SU-DHL-6 (cell line): ENCODE measurements around the gene METAP1.

Source experiments
- H2AFZ ChIP-seq: fragments of 200-600 bp; sonication (generic); 2 replicates; pipeline ENCODE4 v1.6.1; 2014; ENCODE audit warnings: low read depth, mild to moderate bottlenecking, moderate library complexity, mixed read lengths, antibody characterized with exemption, low read length; ENCODE audit not compliant: severe bottlenecking
- H3F3A ChIP-seq: fragments of 200-600 bp; shearing (Covaris generic); 2 replicates; pipeline ENCODE4 v1.6.0; 2016; ENCODE audit warnings: antibody characterized with exemption, mild to moderate bottlenecking; ENCODE audit not compliant: insufficient read depth
- H3K27ac ChIP-seq: fragments of 200-600 bp; sonication (generic); 2 replicates; pipeline ENCODE4 v1.5.1; 2016; ENCODE audit warnings: low read depth, mild to moderate bottlenecking, low read length, moderate library complexity, mixed read lengths
- H3K27me3 ChIP-seq: fragments of 200-600 bp; sonication (generic), shearing (Covaris generic); 2 replicates; pipeline ENCODE4 v1.6.0; 2014; ENCODE audit warnings: mild to moderate bottlenecking, low read length
- H3K36me3 ChIP-seq: fragments of 200-600 bp; sonication (generic); 2 replicates; pipeline ENCODE4 v1.6.1; 2014; ENCODE audit warnings: mild to moderate bottlenecking, low read length, mixed read lengths
- H3K4me2 ChIP-seq: fragments of 300-600, 200-600 bp; shearing (Covaris generic), sonication (generic); 2 replicates; pipeline ENCODE4 v1.6.0; 2014; ENCODE audit warnings: low read length, low read depth, mild to moderate bottlenecking; ENCODE audit not compliant: poor library complexity, severe bottlenecking
- H3K4me3 ChIP-seq: fragments of 200-600 bp; sonication (generic); 2 replicates; pipeline ENCODE4 v1.5.1; 2014; ENCODE audit warnings: antibody characterized with exemption, low read length, mild to moderate bottlenecking, mixed read lengths; ENCODE audit not compliant: insufficient read depth, poor library complexity, severe bottlenecking
- H3K79me2 ChIP-seq: fragments of 200-600 bp; sonication (generic); 2 replicates; pipeline ENCODE4 v1.6.1; 2014; ENCODE audit warnings: mild to moderate bottlenecking, low read length, moderate library complexity; ENCODE audit not compliant: insufficient read depth
- H3K9ac ChIP-seq: fragments of 200-600 bp; sonication (generic); 2 replicates; pipeline ENCODE4 v1.7.0; 2014; ENCODE audit warnings: mild to moderate bottlenecking, low read length
- H3K9me2 ChIP-seq: fragments of 200-600 bp; sonication (generic); replicated peaks from 2 replicates; pipeline ENCODE4 v1.6.1; 2014; ENCODE audit warnings: low read length; ENCODE audit not compliant: insufficient read depth
- H3K9me3 ChIP-seq: fragments of 200-600 bp; sonication (generic); 2 replicates; pipeline ENCODE4 v1.6.1; 2014; ENCODE audit warnings: low read length, mixed read lengths; ENCODE audit not compliant: insufficient read depth
- H4K20me1 ChIP-seq: fragments of 200-600 bp; sonication (generic); 2 replicates; pipeline ENCODE4 v1.6.1; 2014; ENCODE audit warnings: low read depth, mild to moderate bottlenecking, antibody characterized with exemption, low read length, moderate library complexity, mixed read lengths
- CTCF ChIP-seq: fragments of 200-600 bp; sonication (generic); IDR thresholded peaks from one replicate; pipeline ENCODE4 v1.5.1; 2017; ENCODE audit warnings: antibody characterized with exemption, mild to moderate bottlenecking, low read length, moderate library complexity; ENCODE audit not compliant: insufficient read depth, poor library complexity, severe bottlenecking
- EZH2phosphoT487 ChIP-seq: fragments of 200-600 bp; sonication (generic), shearing (Covaris generic); conservative IDR thresholded peaks from 2 replicates; pipeline ENCODE4 v1.6.1; 2018; ENCODE audit warnings: mild to moderate bottlenecking, antibody characterized with exemption, low read length, moderate library complexity, mixed read lengths

The METAP1 gene

GRCh38 chr4:99047710-99048109 lies 52.2 kb downstream of the METAP1 start:
- H3K9me3 ChIP-seq, result no peaks in the 10 kb centered on the region
- TF ChIP-seq EZH2phosphoT487 (no peak), CTCF (no peak)
- H4K20me1 ChIP-seq, result no peaks in the 10 kb centered on the region
- no peaks in the 10 kb centered on the region for H3F3A ChIP-seq
- no peaks in the 10 kb centered on the region for H3K36me3 ChIP-seq
- no peaks in the 10 kb centered on the region for H3K79me2 ChIP-seq
- no peaks in the 10 kb centered on the region for H3K9me2 ChIP-seq
- H3K9ac ChIP-seq, result no peak overlapping the region
- no peak overlapping the region for H3K27ac ChIP-seq
- no peak overlapping the region for H3K4me2 ChIP-seq
- no peaks in the 10 kb centered on the region for H3K27me3 ChIP-seq
- H3K4me3 ChIP-seq, result no peak overlapping the region
- no peak overlapping the region for H2AFZ ChIP-seq

GRCh38 chr4:99052902-99053301 lies 57.4 kb downstream of the METAP1 start:
- H2AFZ ChIP-seq, result no peak overlapping the region
- H3K9me3 ChIP-seq, result no peaks in the 10 kb centered on the region
- TF ChIP-seq EZH2phosphoT487 (no peak), CTCF (no peak)
- H3K9me2 ChIP-seq, result no peaks in the 10 kb centered on the region
- H4K20me1 ChIP-seq, result no peaks in the 10 kb centered on the region
- H3K27ac ChIP-seq, result no peak overlapping the region
- H3K4me2 ChIP-seq, result no peak overlapping the region
- no peak overlapping the region for H3K9ac ChIP-seq
- no peaks in the 10 kb centered on the region for H3F3A ChIP-seq
- no peak overlapping the region for H3K4me3 ChIP-seq
- no peaks in the 10 kb centered on the region for H3K79me2 ChIP-seq
- H3K27me3 ChIP-seq, result no peaks in the 10 kb centered on the region
- no peaks in the 10 kb centered on the region for H3K36me3 ChIP-seq

DNA sequence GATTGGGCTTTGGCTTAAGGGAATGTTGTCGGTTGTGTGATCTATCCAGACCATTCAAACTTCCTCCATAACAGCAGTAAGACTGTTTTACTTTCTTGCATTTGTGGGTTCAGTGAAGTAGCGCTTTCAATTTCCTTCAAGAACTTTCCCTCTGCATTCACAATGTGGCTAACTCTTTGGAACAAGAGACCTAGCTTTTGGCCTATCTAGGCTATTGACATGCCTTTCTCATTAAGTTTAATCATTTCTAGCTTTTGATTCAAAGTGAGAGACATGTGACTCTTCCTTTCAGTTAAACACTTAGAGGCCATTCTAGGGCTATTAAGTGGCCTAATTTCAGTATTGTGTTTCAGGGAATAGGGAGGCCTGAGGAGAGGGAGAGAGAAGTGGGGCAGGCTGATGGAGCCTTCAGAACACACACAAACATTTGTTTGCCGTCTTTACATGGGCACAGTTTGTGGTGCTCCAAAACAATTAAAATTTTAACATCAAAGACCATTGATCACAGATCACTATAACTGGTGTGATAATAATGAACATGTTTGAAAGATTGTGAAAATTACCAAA lies 59.0 kb downstream of the METAP1 start:
- TF ChIP-seq EZH2phosphoT487 (no peak), CTCF (no peak)
- Histone ChIP-seq H3K27me3 (no peaks in the 10 kb centered on the region), H3K4me3 (no peak overlapping the region), H3K36me3 (no peaks in the 10 kb centered on the region), H3F3A (no peaks in the 10 kb centered on the region), H3K79me2 (no peaks in the 10 kb centered on the region), H2AFZ (no peak overlapping the region), H3K9me2 (no peaks in the 10 kb centered on the region), H3K9ac (no peak overlapping the region), H3K27ac (no peak overlapping the region), H3K9me3 (no peaks in the 10 kb centered on the region), H3K4me2 (no peak overlapping the region), H4K20me1 (no peaks in the 10 kb centered on the region)
